HEK293 (cell line): ENCODE data around the gene MAPK12.
A peak's percentile ranks its signal among the peaks of the same experiment; 100 is the strongest.

Experiments used
- CTCF ChIA-PET: fragments of 350-600 bp; formaldehyde crosslinking; extraction: SDS; loops from one replicate; lab custom pipeline; 2021; ENCODE audit warnings: antibody characterized with exemption; lab: Yijun Ruan, JAX
- POLR2A ChIA-PET: fragments of 300-600 bp; formaldehyde crosslinking; extraction: SDS; loops from one replicate; lab custom pipeline; 2020; ENCODE audit warnings: antibody characterized with exemption, inconsistent platforms; lab: Yijun Ruan, JAX
- H3K27ac ChIP-seq: fragments of 200-500 bp; sonication (Bioruptor generic); 2 replicates; pipeline ENCODE4 v1.5.1; 2014; ENCODE audit warnings: low read depth, low read length, control low read depth, inconsistent platforms; ENCODE audit errors: extremely low read depth
- H3K36me3 ChIP-seq, 2 experiments: fragments of 200-500 bp in 1 of 2; sonication (Bioruptor generic) in 1 of 2; 1 replicate in 1 of 2; 2 replicates in 1 of 2; pipeline ENCODE4 v1.5.1; 2014 to 2017; ENCODE audit warnings: inconsistent platforms in 2 of 2, low read length in 2 of 2; ENCODE audit not compliant: control insufficient read depth in 2 of 2, insufficient read depth in 1 of 2
- H3K4me1 ChIP-seq: fragments of 200-500 bp; sonication (Bioruptor generic); 2 replicates; pipeline ENCODE4 v1.5.1; 2014; ENCODE audit warnings: mild to moderate bottlenecking, low read length, inconsistent platforms; ENCODE audit not compliant: control insufficient read depth, insufficient read depth
- H3K4me3 ChIP-seq: 2 replicates; pipeline ENCODE4 v1.5.1; 2011; ENCODE audit warnings: low read depth, mild to moderate bottlenecking, control low read depth, low read length, moderate library complexity
- H3K9me3 ChIP-seq: fragments of 200-500 bp; sonication (Bioruptor generic); 2 replicates; pipeline ENCODE4 v1.5.1; 2014; ENCODE audit warnings: low read depth, low read length, inconsistent platforms; ENCODE audit not compliant: control insufficient read depth, insufficient read depth
- BCL6B ChIP-seq: fragments of 450-650 bp; formaldehyde crosslinking; IDR thresholded peaks from 2 replicates; pipeline ENCODE4 v1.5.1; 2017; ENCODE audit warnings: missing biosample characterization, missing genetic modification characterization
- EGR2 ChIP-seq: fragments of 450-650 bp; formaldehyde crosslinking; IDR thresholded peaks from 2 replicates; pipeline ENCODE4 v1.5.1; 2016; ENCODE audit warnings: low read depth, missing biosample characterization, missing genetic modification characterization
- GLIS2 ChIP-seq: fragments of 450-650 bp; formaldehyde crosslinking; IDR thresholded peaks from 2 replicates; pipeline ENCODE4 v1.5.1; 2016; ENCODE audit warnings: missing biosample characterization, missing genetic modification characterization
- HIC1 ChIP-seq: fragments of 450-650 bp; formaldehyde crosslinking; IDR thresholded peaks from 2 replicates; pipeline ENCODE4 v1.5.1; 2016; ENCODE audit warnings: missing biosample characterization, missing genetic modification characterization
- KLF1 ChIP-seq: fragments of 450-650 bp; formaldehyde crosslinking; IDR thresholded peaks from 2 replicates; pipeline ENCODE4 v1.5.1; 2016; ENCODE audit warnings: missing biosample characterization, missing genetic modification characterization
- SCRT2 ChIP-seq: fragments of 450-650 bp; formaldehyde crosslinking; IDR thresholded peaks from 2 replicates; pipeline ENCODE4 v1.5.1; 2016; ENCODE audit warnings: missing biosample characterization, missing genetic modification characterization
- SP2 ChIP-seq: fragments of 450-650 bp; formaldehyde crosslinking; IDR thresholded peaks from 2 replicates; pipeline ENCODE4 v1.5.1; 2016; ENCODE audit warnings: missing biosample characterization, missing genetic modification characterization
- WT1 ChIP-seq: fragments of 450-650 bp; formaldehyde crosslinking; IDR thresholded peaks from 2 replicates; pipeline ENCODE4 v1.5.1; 2016; ENCODE audit warnings: missing biosample characterization, missing genetic modification characterization
- ZBTB20 ChIP-seq: fragments of 450-650 bp; formaldehyde crosslinking; IDR thresholded peaks from 2 replicates; pipeline ENCODE4 v1.5.1; 2016; ENCODE audit warnings: missing biosample characterization, missing genetic modification characterization
- ZFHX2 ChIP-seq: fragments of 450-650 bp; formaldehyde crosslinking; conservative IDR thresholded peaks from 2 replicates; pipeline ENCODE4 v1.5.1; 2016; ENCODE audit warnings: missing biosample characterization, missing genetic modification characterization
- ZNF175 ChIP-seq: fragments of 450-650 bp; formaldehyde crosslinking; IDR thresholded peaks from 2 replicates; pipeline ENCODE4 v1.5.1; 2016; ENCODE audit warnings: missing biosample characterization, missing genetic modification characterization
- ZNF223 ChIP-seq: fragments of 450-650 bp; formaldehyde crosslinking; IDR thresholded peaks from 2 replicates; pipeline ENCODE4 v1.5.1; 2016; ENCODE audit warnings: missing biosample characterization, missing genetic modification characterization
- ZNF248 ChIP-seq: fragments of 450-650 bp; formaldehyde crosslinking; IDR thresholded peaks from 2 replicates; pipeline ENCODE4 v1.5.1; 2017; ENCODE audit warnings: missing biosample characterization, missing genetic modification characterization
- ZNF311 ChIP-seq: fragments of 450-650 bp; formaldehyde crosslinking; IDR thresholded peaks from 2 replicates; pipeline ENCODE4 v1.5.1; 2017; ENCODE audit warnings: missing biosample characterization, missing genetic modification characterization, borderline replicate concordance
- ZNF398 ChIP-seq: fragments of 450-650 bp; formaldehyde crosslinking; IDR thresholded peaks from 2 replicates; pipeline ENCODE4 v1.5.1; 2017; ENCODE audit warnings: missing biosample characterization, missing genetic modification characterization
- ZNF404 ChIP-seq: fragments of 450-650 bp; formaldehyde crosslinking; IDR thresholded peaks from 2 replicates; pipeline ENCODE4 v1.5.1; 2017; ENCODE audit warnings: missing biosample characterization, missing genetic modification characterization
- ZNF473 ChIP-seq: fragments of 450-650 bp; formaldehyde crosslinking; IDR thresholded peaks from 2 replicates; pipeline ENCODE4 v1.5.1; 2017; ENCODE audit warnings: missing biosample characterization, missing genetic modification characterization
- ZNF558 ChIP-seq: fragments of 450-650 bp; formaldehyde crosslinking; IDR thresholded peaks from 2 replicates; pipeline ENCODE4 v1.5.1; 2016; ENCODE audit warnings: missing biosample characterization, missing genetic modification characterization
- ZNF561 ChIP-seq: fragments of 450-650 bp; IDR thresholded peaks from 2 replicates; pipeline ENCODE4 v1.5.1; 2018; ENCODE audit warnings: missing biosample characterization, missing genetic modification characterization, borderline replicate concordance
- ZNF76 ChIP-seq: fragments of 450-650 bp; formaldehyde crosslinking; IDR thresholded peaks from 2 replicates; pipeline ENCODE4; 2016; ENCODE audit warnings: low read depth, missing biosample characterization, missing genetic modification characterization, borderline replicate concordance
- ZNF791 ChIP-seq: fragments of 450-650 bp; formaldehyde crosslinking; IDR thresholded peaks from 2 replicates; pipeline ENCODE4 v1.5.1; 2016; ENCODE audit warnings: missing biosample characterization, missing genetic modification characterization
- ZSCAN18 ChIP-seq: fragments of 450-650 bp; formaldehyde crosslinking; IDR thresholded peaks from 2 replicates; pipeline ENCODE4 v1.5.1; 2016; ENCODE audit warnings: missing biosample characterization, missing genetic modification characterization
- TF ChIP-seq, protein P1 (sequence below): fragments of 450-650 bp; formaldehyde crosslinking; IDR thresholded peaks from 2 replicates; pipeline ENCODE4 v1.5.1; 2017; ENCODE audit warnings: missing biosample characterization, missing genetic modification characterization
- TF ChIP-seq, protein P2 (sequence below): IDR thresholded peaks from 2 replicates; pipeline ENCODE4 v1.6.1; 2011; ENCODE audit warnings: mild to moderate bottlenecking, low read depth, low read length, borderline replicate concordance
- TF ChIP-seq, protein P3 (sequence below): fragments of 450-650 bp; formaldehyde crosslinking; IDR thresholded peaks from 2 replicates; pipeline ENCODE4 v1.5.1; 2016; ENCODE audit warnings: missing biosample characterization, missing genetic modification characterization

The MAPK12 gene

GRCh38 chr22:50296658-50297490 is 35.4 kb upstream of the MAPK12 start (continued):
- peak; percentile 24; the same call in 1 of the 2 replicates for TF ChIP-seq KLF1 (tag by site-specific recombination)
- TF ChIP-seq HIC1, result 0 out of 2 replicates have a peak, but pooled peaks have one; percentile 19
- TF ChIP-seq ZNF223 (tag by site-specific recombination), result no peak
- TF ChIP-seq, protein P1, sequence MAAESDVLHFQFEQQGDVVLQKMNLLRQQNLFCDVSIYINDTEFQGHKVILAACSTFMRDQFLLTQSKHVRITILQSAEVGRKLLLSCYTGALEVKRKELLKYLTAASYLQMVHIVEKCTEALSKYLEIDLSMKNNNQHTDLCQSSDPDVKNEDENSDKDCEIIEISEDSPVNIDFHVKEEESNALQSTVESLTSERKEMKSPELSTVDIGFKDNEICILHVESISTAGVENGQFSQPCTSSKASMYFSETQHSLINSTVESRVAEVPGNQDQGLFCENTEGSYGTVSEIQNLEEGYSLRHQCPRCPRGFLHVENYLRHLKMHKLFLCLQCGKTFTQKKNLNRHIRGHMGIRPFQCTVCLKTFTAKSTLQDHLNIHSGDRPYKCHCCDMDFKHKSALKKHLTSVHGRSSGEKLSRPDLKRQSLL (tag by site-specific recombination), result no peak
- no peak for TF ChIP-seq ZNF473
- peak; percentile 21 for TF ChIP-seq SP2 (tag by site-specific recombination)
- TF ChIP-seq, protein P2, sequence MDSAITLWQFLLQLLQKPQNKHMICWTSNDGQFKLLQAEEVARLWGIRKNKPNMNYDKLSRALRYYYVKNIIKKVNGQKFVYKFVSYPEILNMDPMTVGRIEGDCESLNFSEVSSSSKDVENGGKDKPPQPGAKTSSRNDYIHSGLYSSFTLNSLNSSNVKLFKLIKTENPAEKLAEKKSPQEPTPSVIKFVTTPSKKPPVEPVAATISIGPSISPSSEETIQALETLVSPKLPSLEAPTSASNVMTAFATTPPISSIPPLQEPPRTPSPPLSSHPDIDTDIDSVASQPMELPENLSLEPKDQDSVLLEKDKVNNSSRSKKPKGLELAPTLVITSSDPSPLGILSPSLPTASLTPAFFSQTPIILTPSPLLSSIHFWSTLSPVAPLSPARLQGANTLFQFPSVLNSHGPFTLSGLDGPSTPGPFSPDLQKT, result no peak
- peak; percentile 87 for TF ChIP-seq EGR2 (tag by site-specific recombination)
- peak; percentile 89 for TF ChIP-seq ZFHX2 (tag by site-specific recombination)
- TF ChIP-seq ZNF791 (tag by site-specific recombination), result no peak
- TF ChIP-seq ZNF398 (tag by site-specific recombination), result no peak
- TF ChIP-seq ZNF561 (tag by site-specific recombination), result no peak
- TF ChIP-seq GLIS2 (tag by site-specific recombination), result peak; percentile 53
- TF ChIP-seq WT1 (tag by site-specific recombination), result no peak

- Histone ChIP-seq H3K4me1 (no peaks in the 10 kb centered on the region), H3K36me3 (peaks cover 0 to 51% of the 10 kb centered on the region in 2 experiments; a peak in 2 of 3 replicates), H3K4me3 (no peak overlapping the region), H3K9me3 (no peaks in the 10 kb centered on the region), H3K27ac (no peak overlapping the region)
- ChIA-PET POLR2A (interaction anchor here (0.9 to 3.3 kb wide), 4 partner anchors 8 to 30 kb away, joined by 4 to 37 read pairs (median 6); partner anchors contain the start of gene PLXNB2), CTCF (interaction anchor here (0.6 to 2.6 kb wide), 8 partner anchors 9 to 402 kb away, joined by 3 to 14 read pairs (median 4); partner anchors contain the start of gene DENND6B)
- TF ChIP-seq ZSCAN18, result no peak
- no peak for TF ChIP-seq SCRT2
- TF ChIP-seq ZNF311 (tag by site-specific recombination), result no peak
- TF ChIP-seq ZBTB20, result no peak
- no peak for TF ChIP-seq ZNF248 (tag by site-specific recombination)
- no peak for TF ChIP-seq ZNF558
- TF ChIP-seq ZNF404 (tag by site-specific recombination), result no peak
- no peak for TF ChIP-seq ZNF791 (tag by site-specific recombination)
- no peak for TF ChIP-seq ZNF561 (tag by site-specific recombination)
- TF ChIP-seq, protein P3, sequence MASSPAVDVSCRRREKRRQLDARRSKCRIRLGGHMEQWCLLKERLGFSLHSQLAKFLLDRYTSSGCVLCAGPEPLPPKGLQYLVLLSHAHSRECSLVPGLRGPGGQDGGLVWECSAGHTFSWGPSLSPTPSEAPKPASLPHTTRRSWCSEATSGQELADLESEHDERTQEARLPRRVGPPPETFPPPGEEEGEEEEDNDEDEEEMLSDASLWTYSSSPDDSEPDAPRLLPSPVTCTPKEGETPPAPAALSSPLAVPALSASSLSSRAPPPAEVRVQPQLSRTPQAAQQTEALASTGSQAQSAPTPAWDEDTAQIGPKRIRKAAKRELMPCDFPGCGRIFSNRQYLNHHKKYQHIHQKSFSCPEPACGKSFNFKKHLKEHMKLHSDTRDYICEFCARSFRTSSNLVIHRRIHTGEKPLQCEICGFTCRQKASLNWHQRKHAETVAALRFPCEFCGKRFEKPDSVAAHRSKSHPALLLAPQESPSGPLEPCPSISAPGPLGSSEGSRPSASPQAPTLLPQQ (tag by site-specific recombination), result no peak
- no peak for TF ChIP-seq ZNF76 (tag by site-specific recombination)
- TF ChIP-seq ZNF175 (tag by site-specific recombination), result no peak
- TF ChIP-seq BCL6B (tag by site-specific recombination), result no peak
These were observed 32.8 kb upstream of the MAPK12 start for GRCh38 chr22:50294319-50294656.
